HG03565 (cell line): ENCODE data around the gene TNFRSF6B.
"Not testable (repeated sequence)": the region's sequence is repeated elsewhere in the genome, so short reads cannot be mapped to it uniquely, and the experiment has no call there.

ENCODE experiments used
- ATAC-seq: cut with Tn5 transposase; IDR thresholded peaks from one replicate; pipeline ENCODE4 v1.9.1; 2021; ENCODE audit warnings: mild to moderate bottlenecking, moderate library complexity; ENCODE audit not compliant: unreplicated experiment

TNFRSF6B gene

DNA sequence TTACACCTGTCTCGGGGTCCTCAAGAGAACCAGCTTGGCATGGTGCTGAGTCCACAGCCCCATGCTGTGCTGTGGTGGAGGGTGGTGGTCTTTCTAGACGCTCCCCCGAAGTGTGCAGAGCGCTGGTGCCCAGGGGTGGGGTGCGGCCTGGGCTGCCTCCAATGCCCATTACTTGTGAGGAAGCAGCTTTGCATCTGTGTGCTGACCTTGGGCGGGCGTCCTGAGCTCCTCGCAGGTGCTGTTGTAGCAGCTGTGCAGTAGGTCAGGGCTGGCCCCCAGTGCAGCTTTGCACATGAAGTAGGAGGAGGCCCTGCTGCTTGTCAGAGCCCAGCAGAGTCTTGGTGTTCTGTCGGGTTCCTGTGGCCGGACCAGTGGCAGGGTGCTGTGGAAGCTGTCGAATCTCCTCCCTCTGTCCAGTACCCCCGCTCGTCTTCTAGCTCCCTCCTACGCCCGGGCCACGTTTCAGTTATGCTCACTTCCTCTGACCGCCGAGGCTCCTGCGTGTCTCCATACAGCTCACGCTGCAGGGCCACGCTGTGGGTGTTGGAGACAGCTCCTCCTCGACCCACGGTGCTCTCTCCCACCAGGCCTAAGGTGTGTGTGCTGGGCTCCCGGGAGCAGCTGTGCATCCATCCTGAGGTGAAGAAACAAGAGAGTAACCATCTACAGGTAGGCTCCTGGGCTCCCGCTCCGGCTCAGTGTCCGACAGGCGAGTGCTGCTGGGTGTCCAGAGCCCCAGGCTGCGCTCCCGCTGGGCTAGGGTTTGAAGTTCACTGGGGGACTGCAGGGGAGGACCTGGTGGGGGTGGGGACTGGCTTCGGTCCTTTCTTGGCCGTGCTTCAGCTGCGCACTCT is 34.3 kb upstream of the TNFRSF6B start:
- ATAC-seq = no peak

GRCh38 chr20:63662813-63663189 is 33.7 kb upstream of the TNFRSF6B start:
- no peak for ATAC-seq

DNA sequence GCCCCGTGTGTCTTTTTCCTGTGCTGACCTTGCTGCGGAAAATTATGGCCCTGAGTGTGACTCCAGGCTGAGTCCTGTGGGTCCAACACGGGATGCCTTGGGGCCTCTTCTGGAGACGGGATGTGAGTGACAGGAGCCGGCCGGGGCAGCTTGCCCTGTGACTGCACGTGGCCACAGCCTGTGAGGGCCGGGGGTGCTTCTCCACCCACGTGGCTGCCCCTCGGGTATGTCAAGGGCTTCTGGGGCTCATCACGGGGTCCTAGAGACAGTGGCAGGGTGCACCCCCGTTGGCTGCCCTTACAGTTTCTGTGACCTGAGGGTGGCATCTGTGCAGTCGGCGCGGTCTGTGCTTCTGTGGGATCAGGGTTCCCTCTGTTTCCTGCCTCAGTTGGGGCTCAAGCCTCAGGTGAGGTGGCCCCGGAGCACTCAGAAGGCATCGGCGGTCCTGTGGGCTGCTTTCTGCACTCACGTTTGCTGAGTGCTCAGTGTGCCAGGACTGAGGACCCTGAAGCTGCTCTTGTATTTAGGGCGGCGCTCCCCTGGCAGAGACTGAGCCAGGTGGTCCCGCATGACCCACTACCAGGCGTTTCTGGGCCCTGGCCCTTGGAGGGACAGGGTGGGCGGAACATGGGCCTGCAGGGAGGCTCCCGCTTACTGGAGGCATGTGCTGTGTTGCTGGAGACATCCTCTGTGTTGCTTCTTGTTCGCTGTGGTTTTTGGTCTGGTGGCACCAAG is 33.0 kb upstream of the TNFRSF6B start:
- ATAC-seq = no peak

- no peak for ATAC-seq
These were observed 32.2 kb upstream of the TNFRSF6B start for GRCh38 chr20:63664143-63664851.

DNA sequence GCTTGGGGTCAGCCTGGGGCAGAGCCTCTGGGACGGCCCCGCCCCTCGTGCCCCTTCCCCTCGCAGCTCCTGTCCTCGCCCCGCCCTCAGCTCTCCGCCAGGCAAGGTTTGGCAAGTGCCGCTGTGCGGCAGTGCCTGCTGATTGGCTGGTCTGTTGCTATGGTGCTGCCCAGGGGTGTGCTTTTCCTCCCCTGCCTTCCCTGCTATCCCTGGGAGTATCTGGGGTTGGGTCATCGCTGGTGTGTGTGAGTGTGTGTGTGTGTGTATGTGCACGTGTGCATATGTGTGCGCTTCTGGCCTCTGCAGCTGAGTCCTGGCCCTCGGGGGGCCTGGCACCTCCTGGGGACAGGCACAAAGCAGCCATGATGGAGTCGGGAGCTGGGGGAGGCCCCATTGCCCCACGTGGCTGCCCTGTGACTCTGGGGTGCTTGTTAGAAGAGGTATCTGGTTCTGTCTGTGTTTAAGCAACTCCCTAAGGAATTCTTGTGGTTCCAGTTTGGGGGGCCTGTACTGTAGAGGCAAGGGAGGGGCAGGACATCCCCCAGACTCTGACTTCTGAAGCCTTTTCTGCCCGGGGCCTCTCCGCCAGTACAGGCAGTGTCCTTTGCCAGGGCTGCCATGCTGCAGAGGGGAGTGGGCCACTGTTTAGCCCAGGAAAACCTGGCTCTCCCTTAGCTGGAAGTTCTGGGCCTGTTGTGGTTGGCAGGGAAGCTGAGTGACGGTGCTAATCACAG is 31.4 kb upstream of the TNFRSF6B start:
- no peak for ATAC-seq

DNA sequence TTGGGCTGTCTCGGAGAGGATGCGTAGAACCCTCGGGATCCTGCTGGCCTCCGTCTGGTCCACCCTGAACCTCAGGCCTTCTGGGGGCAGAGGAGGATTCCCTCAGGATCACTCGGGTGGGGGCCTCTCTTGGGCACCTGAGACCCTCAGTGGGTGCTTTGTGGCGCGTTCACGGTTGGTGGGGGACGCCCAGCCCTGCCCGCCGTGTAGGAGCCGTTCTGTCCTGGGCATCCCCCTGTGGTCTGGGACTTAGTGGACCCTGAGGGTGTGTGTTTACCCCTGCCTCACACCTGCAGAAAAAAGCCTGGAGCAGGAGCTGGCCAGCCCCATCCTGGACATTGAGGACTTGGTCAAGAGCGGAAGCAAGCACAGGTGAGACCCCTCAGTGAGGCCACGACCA is 30.7 kb upstream of the TNFRSF6B start:
- ATAC-seq = no peak

- ATAC-seq = no peak
These were observed 28.6 kb upstream of the TNFRSF6B start for GRCh38 chr20:63667858-63668257.

DNA sequence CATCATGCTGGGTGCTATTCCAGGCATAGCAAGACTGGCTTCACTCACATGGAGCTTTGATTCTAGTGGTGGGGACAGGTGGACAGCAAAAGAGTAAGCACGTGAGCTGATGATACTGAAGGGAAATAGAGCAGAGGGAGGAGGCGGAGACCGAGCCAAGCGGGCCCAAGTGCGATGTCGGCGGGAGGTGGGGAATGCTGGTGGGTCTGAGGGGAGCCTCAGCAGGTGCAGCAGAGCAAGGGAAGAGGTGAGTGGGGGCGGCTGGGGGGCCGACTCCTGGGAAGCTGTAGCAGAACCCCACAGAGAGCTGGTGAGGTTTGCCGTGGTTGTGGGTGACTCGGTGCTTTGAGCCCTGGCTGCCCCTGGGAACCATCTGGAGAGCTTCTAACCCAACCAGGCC is 28.1 kb upstream of the TNFRSF6B start:
- ATAC-seq = no peak

- ATAC-seq = not testable (repeated sequence)
These were observed 24.8 kb upstream of the TNFRSF6B start for GRCh38 chr20:63671695-63672094.

DNA sequence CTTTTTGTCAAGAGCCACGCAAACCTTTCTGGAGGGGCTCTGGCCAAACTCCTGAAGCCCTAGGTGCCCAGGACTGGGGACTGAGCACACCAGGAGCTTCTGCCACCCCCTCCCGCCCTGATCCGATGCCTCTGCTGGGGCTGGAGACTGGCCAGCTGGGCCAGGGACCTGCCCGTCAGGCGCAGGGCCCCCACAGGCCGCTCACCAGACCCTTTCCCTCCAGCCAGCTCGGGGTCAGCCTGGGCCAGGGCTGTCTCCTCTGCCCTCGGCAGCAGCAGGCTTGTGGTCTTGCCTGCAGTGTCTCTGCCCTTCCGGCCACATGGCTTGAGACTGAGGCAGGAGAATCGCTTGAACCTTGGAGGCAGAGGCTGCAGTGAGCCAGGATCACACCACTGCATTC is 23.8 kb upstream of the TNFRSF6B start:
- ATAC-seq = no peak

DNA sequence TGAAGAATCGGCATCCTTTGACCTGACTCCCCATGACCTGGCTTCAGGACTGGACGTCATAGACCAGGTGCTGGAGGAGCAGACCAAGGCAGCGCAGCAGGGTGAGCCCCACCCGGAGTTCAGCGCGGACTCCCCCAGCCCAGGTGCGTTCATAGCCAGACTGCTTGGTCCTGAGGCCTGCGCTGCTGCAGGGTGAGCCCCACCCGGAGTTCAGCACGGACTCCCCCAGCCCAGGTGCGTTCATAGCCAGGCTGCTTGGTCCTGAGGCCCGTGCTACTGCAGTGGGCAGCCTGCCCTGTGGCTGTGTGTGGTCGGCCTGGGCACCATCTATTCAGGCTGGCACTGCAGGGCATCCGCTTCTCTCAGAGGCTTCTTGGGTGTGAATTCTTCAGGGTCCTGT is 22.5 kb upstream of the TNFRSF6B start:
- no peak for ATAC-seq

- ATAC-seq = no peak
These were observed 20.6 kb upstream of the TNFRSF6B start for GRCh38 chr20:63675681-63676368.

- no peak for ATAC-seq
These were observed 18.4 kb upstream of the TNFRSF6B start for GRCh38 chr20:63678071-63678470.

DNA sequence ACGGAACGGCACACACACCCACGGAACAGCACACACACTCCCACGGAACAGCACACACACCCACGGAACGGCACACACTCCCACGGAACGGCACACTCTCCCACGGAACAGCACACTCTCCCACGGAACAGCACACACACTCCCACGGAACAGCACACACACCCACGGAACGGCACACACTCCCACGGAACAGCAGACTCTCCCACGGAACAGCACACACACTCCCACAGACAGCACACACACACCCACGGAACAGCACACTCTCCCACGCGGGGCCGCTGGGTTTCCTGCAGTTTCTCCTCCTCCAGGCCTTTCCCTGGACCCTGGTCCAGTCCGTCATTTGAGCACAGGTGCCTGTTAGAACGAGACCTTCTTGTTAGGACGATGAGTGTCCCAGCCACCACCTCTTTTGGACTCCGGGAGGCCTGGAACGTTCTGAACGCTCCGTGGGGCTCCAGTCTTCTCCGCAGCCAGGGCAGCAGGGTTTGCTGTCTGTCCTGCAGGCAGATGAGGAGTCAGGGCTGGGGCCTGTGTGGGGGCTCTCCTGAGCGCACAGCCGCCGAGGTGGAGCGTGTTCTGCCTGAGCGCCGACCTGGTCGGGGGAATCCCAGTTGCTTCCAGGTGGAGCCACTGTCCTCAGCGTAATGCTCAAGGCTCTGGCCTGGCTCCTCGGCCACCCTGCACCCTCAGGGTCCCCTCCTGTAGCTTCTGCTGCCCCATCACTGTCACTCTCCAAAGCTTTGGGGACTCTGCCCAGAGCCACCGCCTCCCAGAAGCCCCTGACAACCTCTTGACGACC is 17.6 kb upstream of the TNFRSF6B start:
- ATAC-seq = no peak

DNA sequence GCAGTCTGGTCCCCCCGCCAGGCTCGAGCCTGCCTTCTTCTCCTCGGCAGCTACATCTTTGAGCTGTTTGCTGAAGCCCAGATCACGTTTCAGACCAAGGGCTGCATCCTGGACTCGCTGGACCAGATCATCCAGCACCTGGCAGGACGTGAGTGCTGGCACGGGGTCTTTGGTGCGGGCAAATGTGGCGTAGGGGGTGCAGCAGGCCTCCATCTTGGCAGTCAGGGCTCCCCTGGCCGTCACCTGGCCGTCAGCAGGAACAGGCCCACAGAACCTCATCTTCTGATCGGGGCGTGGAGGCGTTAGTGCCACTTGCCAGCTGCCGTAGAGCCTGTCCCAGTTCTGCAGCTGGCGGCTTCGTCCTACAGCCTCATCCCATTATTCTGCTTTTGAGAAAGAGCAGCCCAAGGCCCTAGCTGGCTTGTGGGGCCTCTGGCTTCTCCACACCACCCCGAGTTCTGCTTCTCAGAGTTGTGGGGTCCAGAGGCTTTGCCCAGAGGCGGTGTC is 16.6 kb upstream of the TNFRSF6B start:
- ATAC-seq = no peak

DNA sequence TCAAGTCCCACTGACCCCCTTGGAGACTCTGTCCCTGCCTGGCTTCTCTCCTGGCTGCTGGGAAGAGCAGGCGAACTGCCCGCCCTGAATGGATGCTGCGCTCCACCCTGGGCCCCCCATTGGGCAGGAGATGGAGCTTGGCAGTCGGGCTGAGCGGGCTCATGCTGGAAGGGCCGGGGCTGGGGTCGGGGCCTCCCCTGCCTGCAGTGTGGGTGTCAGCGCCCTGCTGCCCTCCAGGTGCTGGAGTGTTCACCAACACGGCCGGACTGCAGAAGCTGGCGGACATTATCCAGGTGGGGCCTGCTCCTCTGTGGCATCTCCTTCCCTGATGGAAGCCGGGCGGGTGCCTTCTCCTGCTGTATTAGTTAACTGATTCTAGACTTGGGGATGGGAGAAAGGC is 16.0 kb upstream of the TNFRSF6B start:
- no peak for ATAC-seq

- ATAC-seq = no peak
These were observed 15.4 kb upstream of the TNFRSF6B start for GRCh38 chr20:63680857-63681608.

DNA sequence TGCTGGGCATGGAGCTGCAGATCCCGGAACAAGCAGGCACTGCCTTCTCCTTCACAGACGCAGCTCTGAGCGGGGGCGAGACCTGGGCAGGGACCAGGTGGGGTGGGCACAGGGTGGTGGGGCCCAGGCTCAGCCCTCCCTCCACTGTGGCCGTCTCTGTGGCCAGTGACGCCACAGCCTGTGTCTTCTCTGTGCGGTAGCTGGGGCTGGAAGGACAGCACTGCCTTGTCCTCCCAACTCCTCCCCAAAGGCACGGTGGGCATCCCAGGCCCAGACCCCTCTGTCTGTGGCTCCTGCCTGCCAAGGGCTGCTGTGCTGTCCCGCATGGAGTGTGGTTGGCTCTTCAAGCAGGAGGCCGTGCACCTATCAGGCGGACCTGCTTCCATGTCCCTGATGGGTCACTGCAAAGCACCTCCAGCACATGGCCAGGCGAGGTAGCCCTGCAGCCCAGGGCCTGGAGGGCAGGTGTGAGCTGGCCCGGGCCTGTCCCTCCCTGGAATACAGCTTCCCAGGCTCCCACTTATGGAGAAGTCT is 14.8 kb upstream of the TNFRSF6B start:
- no peak for ATAC-seq
